SK-N-SH treated with all-trans-retinoic acid at 6 μM for 48 hours (cell line): Measurements from ENCODE around the gene ZNF853.

Source experiments
- ATAC-seq: fragments of 200-7000 bp; cut with Tn5 transposase; 3 replicates; pipeline ENCODE4 v1.9.1; 2020; ENCODE audit warnings: mild to moderate bottlenecking, moderate library complexity
- ARNTL ChIP-seq: fragments of 450-650 bp; formaldehyde crosslinking; IDR thresholded peaks from 2 replicates; pipeline ENCODE4 v1.5.0; 2020; ENCODE audit warnings: low read depth, mild to moderate bottlenecking, moderate library complexity, borderline replicate concordance
- BACH2 ChIP-seq: fragments of 250-450 bp; sonication (Bioruptor Pico); IDR thresholded peaks from 2 replicates; pipeline ENCODE4 v1.9.0; 2021; ENCODE audit warnings: mild to moderate bottlenecking, borderline replicate concordance
- CREB5 ChIP-seq: fragments of 250-450 bp; sonication (Bioruptor Pico); IDR thresholded peaks from 2 replicates; pipeline ENCODE4 v1.5.1; 2020; ENCODE audit warnings: low read depth, mild to moderate bottlenecking, moderate library complexity
- CSDC2 ChIP-seq: fragments of 250-450 bp; sonication (Bioruptor Pico); IDR thresholded peaks from 2 replicates; pipeline ENCODE4 v1.5.0; 2020; ENCODE audit warnings: mild to moderate bottlenecking, moderate library complexity
- CSRNP3 ChIP-seq: fragments of 250-450 bp; sonication (Bioruptor Pico); IDR thresholded peaks from 2 replicates; pipeline ENCODE4 v1.5.1; 2021; ENCODE audit warnings: mild to moderate bottlenecking, moderate library complexity
- ESRRG ChIP-seq: fragments of 250-450 bp; sonication (Bioruptor Pico); IDR thresholded peaks from 2 replicates; pipeline ENCODE4 v1.6.1; 2021; ENCODE audit warnings: mild to moderate bottlenecking
- GLIS3 ChIP-seq: fragments of 250-450 bp; sonication (Bioruptor Pico); IDR thresholded peaks from 2 replicates; pipeline ENCODE4 v1.5.0; 2020; ENCODE audit warnings: mild to moderate bottlenecking, moderate library complexity
- ISL1 ChIP-seq: fragments of 250-450 bp; sonication (Bioruptor Pico); IDR thresholded peaks from 2 replicates; pipeline ENCODE4 v2.1.2; 2022; ENCODE audit warnings: mild to moderate bottlenecking, moderate library complexity
- OSR1 ChIP-seq: fragments of 250-450 bp; sonication (Bioruptor Pico); IDR thresholded peaks from 2 replicates; pipeline ENCODE4 v1.8.0; 2022; ENCODE audit warnings: moderate library complexity, mild to moderate bottlenecking, inconsistent platforms
- PATZ1 ChIP-seq: fragments of 250-450 bp; sonication (Bioruptor Pico); IDR thresholded peaks from 2 replicates; pipeline ENCODE4 v1.8.0; 2020; ENCODE audit warnings: mild to moderate bottlenecking, moderate library complexity, borderline replicate concordance
- POU6F1 ChIP-seq: fragments of 250-450 bp; sonication (Bioruptor Pico); IDR thresholded peaks from 2 replicates; pipeline ENCODE4 v1.8.0; 2021; ENCODE audit warnings: low read depth, mild to moderate bottlenecking, moderate library complexity, borderline replicate concordance
- RARB ChIP-seq: fragments of 250-450 bp; sonication (Bioruptor Pico); IDR thresholded peaks from 2 replicates; pipeline ENCODE4 v1.8.0; 2021; ENCODE audit warnings: mild to moderate bottlenecking, moderate library complexity
- SNAI2 ChIP-seq: fragments of 250-450 bp; sonication (Bioruptor Pico); IDR thresholded peaks from 2 replicates; pipeline ENCODE4 v1.5.0; 2020; ENCODE audit warnings: mild to moderate bottlenecking, moderate library complexity
- TCF4 ChIP-seq: fragments of 250-450 bp; sonication (Bioruptor Pico); IDR thresholded peaks from 2 replicates; pipeline ENCODE4 v1.8.0; 2021; ENCODE audit warnings: mild to moderate bottlenecking, moderate library complexity, borderline replicate concordance
- TOX ChIP-seq: fragments of 250-450 bp; sonication (Bioruptor Pico); IDR thresholded peaks from 2 replicates; pipeline ENCODE4 v1.8.0; 2021; ENCODE audit warnings: mild to moderate bottlenecking, moderate library complexity, borderline replicate concordance
- TSHZ2 ChIP-seq: fragments of 250-450 bp; sonication (Bioruptor Pico); IDR thresholded peaks from 2 replicates; pipeline ENCODE4 v1.5.0; 2020; ENCODE audit warnings: mild to moderate bottlenecking, moderate library complexity
- ZC3H10 ChIP-seq: fragments of 250-450 bp; sonication (Bioruptor Pico); IDR thresholded peaks from 2 replicates; pipeline ENCODE4 v1.5.1; 2021; ENCODE audit warnings: mild to moderate bottlenecking, moderate library complexity
- ZFP3 ChIP-seq: fragments of 250-450 bp; sonication (Bioruptor Pico); IDR thresholded peaks from 2 replicates; pipeline ENCODE4 v1.5.0; 2020; ENCODE audit warnings: mild to moderate bottlenecking, moderate library complexity
- ZFP30 ChIP-seq: fragments of 450-650 bp; formaldehyde crosslinking; IDR thresholded peaks from 2 replicates; pipeline ENCODE4 v1.5.0; 2022; ENCODE audit warnings: mild to moderate bottlenecking, moderate library complexity
- ZNF565 ChIP-seq: fragments of 450-650 bp; formaldehyde crosslinking; conservative IDR thresholded peaks from 2 replicates; pipeline ENCODE4 v1.5.0; 2020; ENCODE audit warnings: low read depth, mild to moderate bottlenecking, moderate library complexity
- ZNF70 ChIP-seq: fragments of 450-650 bp; formaldehyde crosslinking; IDR thresholded peaks from 2 replicates; pipeline ENCODE4 v1.5.0; 2020; ENCODE audit warnings: mild to moderate bottlenecking, moderate library complexity
- ZNF8 ChIP-seq: fragments of 450-650 bp; formaldehyde crosslinking; IDR thresholded peaks from 2 replicates; pipeline ENCODE4 v1.5.0; 2020; ENCODE audit warnings: mild to moderate bottlenecking, moderate library complexity

The ZNF853 gene

GRCh38 chr7:6567886-6568285 lies 47.5 kb upstream of the ZNF853 start:
- TF ChIP-seq TCF4 = no peak
- no peak for TF ChIP-seq TSHZ2 (CRISPR knock-in tag)
- TF ChIP-seq TOX (CRISPR knock-in tag) = no peak
- no peak for TF ChIP-seq CREB5 (CRISPR knock-in tag)
- no peak for TF ChIP-seq ARNTL (CRISPR knock-in tag)
- TF ChIP-seq ZC3H10 (CRISPR knock-in tag) = no peak
- TF ChIP-seq ZFP30 (CRISPR knock-in tag) = no peak
- TF ChIP-seq RARB (CRISPR knock-in tag) = no peak
- no peak for ATAC-seq

GRCh38 chr7:6571160-6571779 lies 44.1 kb upstream of the ZNF853 start:
- ATAC-seq = peak; percentile 49

GRCh38 chr7:6575281-6576023 lies 40.0 kb upstream of the ZNF853 start:
- no peak for TF ChIP-seq CSDC2 (CRISPR knock-in tag)
- no peak for TF ChIP-seq GLIS3 (CRISPR knock-in tag)
- TF ChIP-seq ZC3H10 (CRISPR knock-in tag) = no peak
- TF ChIP-seq SNAI2 (CRISPR knock-in tag) = no peak
- TF ChIP-seq TSHZ2 (CRISPR knock-in tag) = no peak
- TF ChIP-seq ISL1 (CRISPR knock-in tag) = no peak
- TF ChIP-seq ZNF8 (CRISPR knock-in tag) = no peak
- TF ChIP-seq RARB (CRISPR knock-in tag) = no peak
- TF ChIP-seq OSR1 (CRISPR knock-in tag) = no peak
- no peak for TF ChIP-seq ZNF70 (CRISPR knock-in tag)
- no peak for TF ChIP-seq ZFP3 (CRISPR knock-in tag)
- TF ChIP-seq CSRNP3 = no peak
- no peak for TF ChIP-seq ARNTL (CRISPR knock-in tag)
- no peak for TF ChIP-seq POU6F1 (CRISPR knock-in tag)
- TF ChIP-seq TOX (CRISPR knock-in tag) = no peak
- TF ChIP-seq TCF4 = no peak
- no peak for TF ChIP-seq PATZ1 (CRISPR knock-in tag)
- no peak for TF ChIP-seq ZFP30 (CRISPR knock-in tag)
- no peak for TF ChIP-seq BACH2 (CRISPR knock-in tag)
- TF ChIP-seq ZNF565 (CRISPR knock-in tag) = no peak
- TF ChIP-seq, all 23 proteins: peak for 0
- ATAC-seq = no peak

More at GRCh38 chr7:6571160-6571779, 44.1 kb upstream of the ZNF853 start:
- TF ChIP-seq ARNTL (CRISPR knock-in tag) (no peak), ZNF8 (CRISPR knock-in tag) (no peak), BACH2 (CRISPR knock-in tag) (no peak), ZFP30 (CRISPR knock-in tag) (no peak), ESRRG (CRISPR knock-in tag) (no peak), RARB (CRISPR knock-in tag) (no peak), OSR1 (CRISPR knock-in tag) (no peak)
